ENCODE data around the gene ORAI3. TPM values are rescaled to one million over a fixed set of nuclear protein-coding genes. Genes with fewer than 3 reads are reported as not detected.

ORAI3 gene
- total and polyA plus RNA-seq, 4 donors = 10.4 to 28.0 (median 14.7) TPM

DNA sequence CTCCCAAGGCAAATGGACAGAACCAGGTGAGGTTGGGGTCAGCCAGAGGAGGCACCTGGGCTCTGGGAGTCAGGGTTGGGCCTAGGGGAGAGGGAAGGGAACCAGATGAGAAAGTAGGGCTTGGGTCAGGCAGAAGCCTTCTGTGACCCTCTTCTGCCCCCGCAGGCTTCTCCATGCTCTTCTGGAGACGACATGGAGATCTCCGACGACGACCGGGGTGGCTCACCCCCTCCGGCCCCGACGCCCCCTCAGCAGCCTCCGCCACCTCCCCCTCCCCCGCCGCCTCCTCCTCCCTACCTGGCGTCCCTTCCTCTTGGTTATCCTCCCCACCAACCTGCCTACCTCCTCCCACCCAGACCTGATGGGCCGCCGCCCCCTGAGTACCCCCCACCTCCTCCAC is 16.6 kb downstream of the ORAI3 start:
- WGBS (ENCODE audit: insufficient coverage) = 82% methylated on average over 12 of the region's 15 CpGs
- H3K9me3 ChIP-seq (ENCODE audit: control insufficient read depth, insufficient read depth, low read length) = no peaks in the 10 kb centered on the region
- no peaks in the 10 kb centered on the region for H3K27me3 ChIP-seq (ENCODE audit: control insufficient read depth, insufficient read depth, low read length)
- no peak overlapping the region for H3K27ac ChIP-seq (ENCODE audit: low read depth, low read length)
- no peak overlapping the region for H3K4me3 ChIP-seq (ENCODE audit: low read depth, low read length)
- no peaks in the 10 kb centered on the region for H3K4me1 ChIP-seq (ENCODE audit: control insufficient read depth, insufficient read depth, low read length)
- peaks cover 92% of the 10 kb centered on the region for H3K36me3 ChIP-seq (ENCODE audit: control insufficient read depth, insufficient read depth, low read length)
- no peak for DNase-seq (ENCODE audit: low read depth in 4 of 6, low spot score in 6 of 6)

DNA sequence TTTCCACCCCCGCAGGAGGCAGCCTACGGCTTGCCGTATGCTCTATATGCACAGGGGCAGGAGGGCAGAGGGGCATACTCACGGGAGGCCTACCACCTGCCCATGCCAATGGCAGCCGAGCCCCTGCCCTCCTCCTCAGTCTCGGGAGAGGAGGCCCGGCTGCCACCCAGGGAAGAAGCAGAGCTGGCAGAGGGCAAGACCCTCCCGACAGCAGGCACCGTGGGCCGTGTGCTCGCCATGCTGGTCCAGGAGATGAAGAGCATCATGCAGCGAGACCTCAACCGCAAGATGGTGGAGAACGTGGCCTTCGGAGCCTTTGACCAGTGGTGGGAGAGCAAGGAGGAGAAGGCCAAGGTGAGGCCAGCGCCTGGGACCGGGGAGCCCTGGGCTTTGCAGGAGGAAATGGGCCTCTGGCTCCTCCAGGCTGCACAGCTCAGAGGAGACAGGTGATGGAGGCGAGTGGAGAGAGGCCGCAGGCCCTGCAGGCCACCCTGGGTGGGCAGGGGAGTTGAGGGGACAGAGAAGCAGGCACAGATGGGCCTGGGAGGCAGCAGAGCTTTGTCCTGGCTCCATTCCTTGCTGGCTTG is 17.3 kb downstream of the ORAI3 start:
- H3K36me3 ChIP-seq (ENCODE audit: control insufficient read depth, insufficient read depth, low read length) = peaks cover 92% of the 10 kb centered on the region
- no peaks in the 10 kb centered on the region for H3K9me3 ChIP-seq (ENCODE audit: control insufficient read depth, insufficient read depth, low read length)
- no peak overlapping the region for H3K27ac ChIP-seq (ENCODE audit: low read depth, low read length)
- WGBS (ENCODE audit: insufficient coverage) = 93% methylated on average over 19 of the region's 19 CpGs
- no peak for DNase-seq (ENCODE audit: low read depth in 4 of 6, low spot score in 6 of 6)
- no peaks in the 10 kb centered on the region for H3K27me3 ChIP-seq (ENCODE audit: control insufficient read depth, insufficient read depth, low read length)
- no peaks in the 10 kb centered on the region for H3K4me1 ChIP-seq (ENCODE audit: control insufficient read depth, insufficient read depth, low read length)
- no peak overlapping the region for H3K4me3 ChIP-seq (ENCODE audit: low read depth, low read length)

DNA sequence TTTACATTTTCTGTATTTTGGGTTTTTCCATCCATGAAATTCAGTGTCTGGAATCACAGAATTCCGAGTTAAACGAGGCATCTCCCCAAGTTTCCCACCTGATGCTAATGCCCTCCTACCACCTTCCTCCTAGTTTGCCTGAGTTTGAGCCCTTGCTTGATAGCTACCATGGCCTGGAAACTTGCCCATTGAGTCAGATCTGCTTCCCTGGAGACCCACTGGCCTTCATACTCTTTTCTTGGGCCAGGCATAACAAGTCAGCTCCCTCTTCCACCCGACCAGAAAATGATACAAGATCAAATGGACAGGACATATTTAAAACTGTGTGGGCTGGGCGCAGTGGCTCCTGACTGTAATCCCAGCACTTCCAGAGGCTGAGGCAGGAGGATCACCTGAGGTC is 18.9 kb downstream of the ORAI3 start:
- H3K27ac ChIP-seq (ENCODE audit: low read depth, low read length) = no peak overlapping the region
- no peaks in the 10 kb centered on the region for H3K9me3 ChIP-seq (ENCODE audit: control insufficient read depth, insufficient read depth, low read length)
- no peaks in the 10 kb centered on the region for H3K4me1 ChIP-seq (ENCODE audit: control insufficient read depth, insufficient read depth, low read length)
- DNase-seq (ENCODE audit: low read depth in 4 of 6, low spot score in 6 of 6) = no peak
- H3K36me3 ChIP-seq (ENCODE audit: control insufficient read depth, insufficient read depth, low read length) = peaks cover 90% of the 10 kb centered on the region
- no peaks in the 10 kb centered on the region for H3K27me3 ChIP-seq (ENCODE audit: control insufficient read depth, insufficient read depth, low read length)
- WGBS (ENCODE audit: insufficient coverage) = 100% methylated on average over 2 of the region's 4 CpGs
- H3K4me3 ChIP-seq (ENCODE audit: low read depth, low read length) = no peak overlapping the region

DNA sequence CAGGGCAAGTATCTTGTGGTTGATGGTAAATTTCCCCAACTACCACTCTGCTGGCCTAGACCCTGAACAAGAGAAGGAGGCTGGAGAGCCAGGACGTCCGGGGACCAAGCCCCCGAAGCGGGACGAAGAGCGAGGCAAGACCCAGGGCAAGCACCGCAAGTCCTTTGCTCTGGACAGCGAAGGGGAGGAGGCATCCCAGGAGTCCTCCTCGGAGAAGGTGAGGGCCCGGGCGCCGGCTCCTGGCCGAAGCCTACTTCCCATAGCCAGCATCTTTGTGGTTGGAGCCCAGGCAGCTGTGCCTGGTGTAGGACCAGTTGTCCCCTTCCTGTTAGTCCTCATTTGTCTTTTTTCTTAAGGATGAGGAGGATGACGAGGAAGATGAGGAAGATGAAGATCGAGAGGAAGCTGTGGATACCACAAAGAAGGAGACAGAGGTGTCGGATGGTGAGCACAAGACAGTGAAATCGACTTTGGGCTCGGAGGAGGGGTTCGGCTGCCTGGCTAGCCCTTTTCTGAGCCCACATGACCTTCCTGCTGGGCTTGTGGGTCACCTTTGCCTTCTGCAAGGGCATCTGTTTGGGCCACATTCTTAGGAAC is 20.5 kb downstream of the ORAI3 start:
- WGBS (ENCODE audit: insufficient coverage) = 95% methylated on average over 17 of the region's 19 CpGs
- Histone ChIP-seq H3K4me3 (ENCODE audit: low read depth, low read length) (no peak overlapping the region), H3K4me1 (ENCODE audit: control insufficient read depth, insufficient read depth, low read length) (no peaks in the 10 kb centered on the region), H3K9me3 (ENCODE audit: control insufficient read depth, insufficient read depth, low read length) (no peaks in the 10 kb centered on the region), H3K27me3 (ENCODE audit: control insufficient read depth, insufficient read depth, low read length) (no peaks in the 10 kb centered on the region), H3K36me3 (ENCODE audit: control insufficient read depth, insufficient read depth, low read length) (peaks cover 91% of the 10 kb centered on the region), H3K27ac (ENCODE audit: low read depth, low read length) (no peak overlapping the region)
- DNase-seq (ENCODE audit: low read depth in 4 of 6, low spot score in 6 of 6) = no peak

DNA sequence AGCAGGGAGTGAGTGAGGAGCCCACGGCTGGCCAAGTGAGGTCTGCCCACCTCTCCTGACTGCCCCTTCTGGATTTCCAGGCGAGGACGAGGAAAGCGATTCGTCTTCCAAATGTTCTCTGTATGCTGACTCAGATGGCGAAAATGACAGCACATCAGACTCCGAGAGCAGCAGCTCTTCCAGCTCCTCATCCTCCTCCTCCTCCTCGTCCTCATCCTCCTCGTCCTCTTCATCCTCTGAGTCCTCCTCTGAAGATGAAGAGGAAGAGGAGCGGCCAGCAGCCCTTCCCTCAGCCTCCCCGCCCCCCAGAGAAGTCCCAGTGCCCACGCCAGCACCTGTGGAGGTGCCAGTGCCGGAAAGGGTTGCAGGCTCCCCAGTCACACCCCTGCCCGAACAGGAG is 22.4 kb downstream of the ORAI3 start:
- 90% methylated on average over 9 of the region's 14 CpGs for WGBS (ENCODE audit: insufficient coverage)
- no peaks in the 10 kb centered on the region for H3K4me1 ChIP-seq (ENCODE audit: control insufficient read depth, insufficient read depth, low read length)

DNA sequence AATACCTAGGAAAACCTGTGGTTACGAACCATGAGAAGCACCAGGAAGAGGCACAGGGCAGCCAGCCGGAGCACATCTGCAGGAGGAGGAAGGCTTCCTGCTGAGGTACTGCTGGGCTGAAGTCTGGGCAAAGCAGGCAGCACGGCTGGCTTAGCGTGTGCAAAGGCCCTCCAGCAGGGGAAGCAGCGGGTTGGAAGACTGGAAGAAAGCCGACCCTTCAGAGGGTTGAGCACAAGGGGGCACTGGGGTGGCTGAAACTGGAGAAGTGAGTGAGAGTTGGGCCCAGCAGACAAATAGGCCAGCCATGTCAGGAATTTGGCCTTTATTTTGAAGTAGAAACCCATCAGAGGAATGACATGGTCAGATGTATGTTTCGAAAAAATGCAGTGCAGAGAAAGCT is 24.0 kb downstream of the ORAI3 start:
- WGBS (ENCODE audit: insufficient coverage) = 72% methylated on average over 7 of the region's 7 CpGs
- no peaks in the 10 kb centered on the region for H3K4me1 ChIP-seq (ENCODE audit: control insufficient read depth, insufficient read depth, low read length)
- peaks cover 91% of the 10 kb centered on the region for H3K36me3 ChIP-seq (ENCODE audit: control insufficient read depth, insufficient read depth, low read length)

More for the DNA sequence above, 22.4 kb downstream of the ORAI3 start:
- DNase-seq (ENCODE audit: low read depth in 4 of 6, low spot score in 6 of 6) = no peak
- H3K27ac ChIP-seq (ENCODE audit: low read depth, low read length) = no peak overlapping the region
- H3K4me3 ChIP-seq (ENCODE audit: low read depth, low read length) = no peak overlapping the region
- H3K27me3 ChIP-seq (ENCODE audit: control insufficient read depth, insufficient read depth, low read length) = no peaks in the 10 kb centered on the region
- peaks cover 91% of the 10 kb centered on the region for H3K36me3 ChIP-seq (ENCODE audit: control insufficient read depth, insufficient read depth, low read length)
- H3K9me3 ChIP-seq (ENCODE audit: control insufficient read depth, insufficient read depth, low read length) = no peaks in the 10 kb centered on the region

DNA sequence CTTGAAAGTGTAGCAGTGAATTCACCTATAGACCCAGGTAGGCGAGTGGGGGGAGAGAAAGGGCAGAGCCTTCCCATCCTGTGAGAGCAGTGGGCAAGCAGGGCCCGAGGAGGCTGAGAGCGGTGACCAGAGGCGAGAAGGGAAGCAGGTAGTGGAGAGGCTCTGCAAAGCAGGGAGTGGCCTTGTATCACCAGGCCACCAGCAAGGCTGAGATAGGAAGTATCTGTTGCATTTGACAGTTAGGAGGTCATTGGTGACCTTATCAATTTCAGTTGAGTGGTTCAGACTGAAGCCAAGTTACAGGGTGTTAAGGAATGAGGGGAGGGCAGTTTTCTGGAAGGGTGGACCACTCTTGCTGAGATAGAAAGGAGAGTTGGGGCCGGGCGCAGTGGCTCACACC is 25.5 kb downstream of the ORAI3 start:
- WGBS (ENCODE audit: insufficient coverage) = 97% methylated on average over 5 of the region's 6 CpGs
- no peak overlapping the region for H3K4me3 ChIP-seq (ENCODE audit: low read depth, low read length)
- H3K4me1 ChIP-seq (ENCODE audit: control insufficient read depth, insufficient read depth, low read length) = no peaks in the 10 kb centered on the region
- H3K27ac ChIP-seq (ENCODE audit: low read depth, low read length) = no peak overlapping the region
- no peaks in the 10 kb centered on the region for H3K9me3 ChIP-seq (ENCODE audit: control insufficient read depth, insufficient read depth, low read length)
- H3K27me3 ChIP-seq (ENCODE audit: control insufficient read depth, insufficient read depth, low read length) = no peaks in the 10 kb centered on the region
- no peak for DNase-seq (ENCODE audit: low read depth in 4 of 6, low spot score in 6 of 6)
- peaks cover 95% of the 10 kb centered on the region for H3K36me3 ChIP-seq (ENCODE audit: control insufficient read depth, insufficient read depth, low read length)

More for the DNA sequence above, 24.0 kb downstream of the ORAI3 start:
- DNase-seq (ENCODE audit: low read depth in 4 of 6, low spot score in 6 of 6) = no peak
- Histone ChIP-seq H3K4me3 (ENCODE audit: low read depth, low read length) (no peak overlapping the region), H3K27me3 (ENCODE audit: control insufficient read depth, insufficient read depth, low read length) (no peaks in the 10 kb centered on the region), H3K27ac (ENCODE audit: low read depth, low read length) (no peak overlapping the region), H3K9me3 (ENCODE audit: control insufficient read depth, insufficient read depth, low read length) (no peaks in the 10 kb centered on the region)

DNA sequence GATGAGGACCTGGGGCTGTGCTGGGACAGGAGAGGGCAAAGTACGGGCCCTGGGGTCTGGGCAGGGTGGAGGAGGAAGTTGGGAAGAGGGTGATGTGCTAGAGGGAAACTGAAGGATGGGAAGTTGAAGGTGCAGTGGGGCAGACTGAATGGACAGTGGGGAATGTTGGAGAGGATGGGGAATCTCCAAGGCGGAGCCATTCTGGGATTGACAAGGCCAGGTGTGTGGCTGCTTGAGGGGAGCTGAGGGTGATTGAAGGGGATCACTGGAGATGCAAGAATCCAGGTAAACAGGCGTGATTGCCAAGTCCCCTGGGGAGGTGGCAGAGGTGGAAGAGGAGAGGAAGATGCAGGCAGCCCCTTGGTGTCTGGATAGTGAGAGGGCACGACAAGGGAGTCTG is 27.6 kb downstream of the ORAI3 start:
- no peak overlapping the region for H3K4me3 ChIP-seq (ENCODE audit: low read depth, low read length)
- H3K4me1 ChIP-seq (ENCODE audit: control insufficient read depth, insufficient read depth, low read length) = no peaks in the 10 kb centered on the region
- no peaks in the 10 kb centered on the region for H3K27me3 ChIP-seq (ENCODE audit: control insufficient read depth, insufficient read depth, low read length)
- no peak for DNase-seq (ENCODE audit: low read depth in 4 of 6, low spot score in 6 of 6)
- H3K9me3 ChIP-seq (ENCODE audit: control insufficient read depth, insufficient read depth, low read length) = no peaks in the 10 kb centered on the region
- peaks cover 98% of the 10 kb centered on the region for H3K36me3 ChIP-seq (ENCODE audit: control insufficient read depth, insufficient read depth, low read length)
- WGBS (ENCODE audit: insufficient coverage) = 93% methylated on average over 4 of the region's 4 CpGs
- H3K27ac ChIP-seq (ENCODE audit: low read depth, low read length) = no peak overlapping the region

DNA sequence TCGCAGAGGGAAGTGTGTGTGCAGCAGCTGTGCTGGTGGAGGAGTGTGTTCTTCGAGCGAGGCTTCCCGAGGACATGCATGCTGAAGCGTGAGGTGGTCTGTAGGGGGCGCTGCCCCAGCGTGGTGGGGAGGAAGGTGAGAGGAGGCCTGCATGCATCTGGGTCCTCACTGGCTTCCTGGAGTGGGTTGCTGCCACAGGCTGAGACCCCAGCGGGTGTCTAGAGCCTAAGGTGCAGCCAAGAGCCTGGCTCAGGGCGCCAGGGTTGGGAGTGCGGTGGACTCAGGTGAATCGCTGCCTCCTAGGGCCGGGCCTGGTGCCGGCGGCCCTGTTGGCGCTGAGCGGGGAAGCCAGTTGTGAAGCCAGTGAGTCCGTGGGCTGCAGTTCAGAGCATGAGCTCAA is 28.6 kb downstream of the ORAI3 start:
- Histone ChIP-seq H3K27me3 (ENCODE audit: control insufficient read depth, insufficient read depth, low read length) (no peaks in the 10 kb centered on the region), H3K4me3 (ENCODE audit: low read depth, low read length) (no peak overlapping the region), H3K36me3 (ENCODE audit: control insufficient read depth, insufficient read depth, low read length) (peaks cover 99% of the 10 kb centered on the region), H3K27ac (ENCODE audit: low read depth, low read length) (no peak overlapping the region), H3K9me3 (ENCODE audit: control insufficient read depth, insufficient read depth, low read length) (no peaks in the 10 kb centered on the region), H3K4me1 (ENCODE audit: control insufficient read depth, insufficient read depth, low read length) (no peaks in the 10 kb centered on the region)
- WGBS (ENCODE audit: insufficient coverage) = 86% methylated on average over 17 of the region's 17 CpGs
- no peak for DNase-seq (ENCODE audit: low read depth in 4 of 6, low spot score in 6 of 6)
